Measurements from ENCODE around the gene PICALM.
"Not testable (repeated sequence)": the region's sequence is repeated elsewhere in the genome, so short reads cannot be mapped to it uniquely, and the experiment has no call there.

The PICALM gene

DNA sequence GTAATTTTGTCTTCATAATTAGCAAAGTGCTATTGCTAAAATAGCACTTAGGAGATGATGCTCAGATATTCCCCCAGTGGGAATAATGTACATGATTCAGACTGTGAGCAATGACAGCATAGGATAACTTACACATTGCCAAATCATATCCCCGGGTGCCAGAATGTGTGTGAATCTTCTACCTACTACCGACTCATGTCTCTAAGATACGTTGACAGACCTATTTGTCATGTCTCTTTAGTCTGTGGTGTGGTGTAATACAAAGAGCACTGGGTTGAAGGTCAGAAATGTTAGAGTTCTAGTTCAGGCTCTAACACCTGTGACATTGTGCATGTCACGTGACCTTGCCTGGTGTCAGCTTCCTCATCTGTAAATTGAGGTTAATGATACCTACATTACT, 31.0 kb upstream of the PICALM start:
- DNase-seq (ENCODE audit: low read depth), result peak; percentile 13
- no peak overlapping the region for H3K4me3 ChIP-seq (replicated peaks; ENCODE audit: low read depth, low read length)
- TF ChIP-seq, protein P1, sequence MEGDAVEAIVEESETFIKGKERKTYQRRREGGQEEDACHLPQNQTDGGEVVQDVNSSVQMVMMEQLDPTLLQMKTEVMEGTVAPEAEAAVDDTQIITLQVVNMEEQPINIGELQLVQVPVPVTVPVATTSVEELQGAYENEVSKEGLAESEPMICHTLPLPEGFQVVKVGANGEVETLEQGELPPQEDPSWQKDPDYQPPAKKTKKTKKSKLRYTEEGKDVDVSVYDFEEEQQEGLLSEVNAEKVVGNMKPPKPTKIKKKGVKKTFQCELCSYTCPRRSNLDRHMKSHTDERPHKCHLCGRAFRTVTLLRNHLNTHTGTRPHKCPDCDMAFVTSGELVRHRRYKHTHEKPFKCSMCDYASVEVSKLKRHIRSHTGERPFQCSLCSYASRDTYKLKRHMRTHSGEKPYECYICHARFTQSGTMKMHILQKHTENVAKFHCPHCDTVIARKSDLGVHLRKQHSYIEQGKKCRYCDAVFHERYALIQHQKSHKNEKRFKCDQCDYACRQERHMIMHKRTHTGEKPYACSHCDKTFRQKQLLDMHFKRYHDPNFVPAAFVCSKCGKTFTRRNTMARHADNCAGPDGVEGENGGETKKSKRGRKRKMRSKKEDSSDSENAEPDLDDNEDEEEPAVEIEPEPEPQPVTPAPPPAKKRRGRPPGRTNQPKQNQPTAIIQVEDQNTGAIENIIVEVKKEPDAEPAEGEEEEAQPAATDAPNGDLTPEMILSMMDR (IDR thresholded peaks at IDR 0.05; ENCODE audit: low read length, missing control alignments), result no peak

- no peak overlapping the region for H3K4me3 ChIP-seq (replicated peaks; ENCODE audit: low read depth, low read length)
- no peak for DNase-seq (ENCODE audit: low read depth)
- TF ChIP-seq, protein P1 (IDR thresholded peaks at IDR 0.05; ENCODE audit: low read length, missing control alignments), result no peak
Observed at GRCh38 chr11:86097980-86098379, 29.1 kb upstream of the PICALM start.

GRCh38 chr11:86091566-86091965, 22.7 kb upstream of the PICALM start:
- TF ChIP-seq, protein P1 (IDR thresholded peaks at IDR 0.05; ENCODE audit: low read length, missing control alignments), result no peak
- H3K4me3 ChIP-seq (replicated peaks; ENCODE audit: low read depth, low read length), result no peak overlapping the region
- DNase-seq (ENCODE audit: low read depth), result peak; percentile 59

DNA sequence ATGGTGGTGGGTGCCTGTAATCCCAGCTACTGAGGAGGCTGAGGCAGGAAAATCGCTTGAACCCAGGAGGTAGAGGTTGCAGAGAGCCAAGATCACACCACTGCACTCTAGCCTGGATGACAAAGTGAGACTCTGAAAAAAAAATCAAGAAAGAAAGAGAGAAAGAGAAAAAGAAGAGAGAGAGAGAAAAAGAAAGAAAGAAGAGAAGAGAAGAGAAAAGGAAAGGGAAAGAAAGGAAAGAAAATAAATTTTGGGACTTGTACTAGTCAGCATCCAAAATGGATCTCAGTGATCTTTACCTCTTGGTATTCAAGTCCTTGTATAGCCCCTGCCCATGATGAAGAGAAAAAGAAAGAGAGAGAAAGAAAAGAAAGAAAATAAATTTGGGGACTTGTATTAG, 22.2 kb upstream of the PICALM start:
- no peak overlapping the region for H3K4me3 ChIP-seq (replicated peaks; ENCODE audit: low read depth, low read length)
- TF ChIP-seq, protein P1 (IDR thresholded peaks at IDR 0.05; ENCODE audit: low read length, missing control alignments), result no peak
- no peak for DNase-seq (ENCODE audit: low read depth)

GRCh38 chr11:86089659-86090058, 20.8 kb upstream of the PICALM start:
- H3K4me3 ChIP-seq (replicated peaks; ENCODE audit: low read depth, low read length), result no peak overlapping the region
- peak; percentile 65 for DNase-seq (ENCODE audit: low read depth)
- TF ChIP-seq, protein P1 (IDR thresholded peaks at IDR 0.05; ENCODE audit: low read length, missing control alignments), result no peak

- not testable (repeated sequence) for DNase-seq (ENCODE audit: low read depth); H3K4me3 ChIP-seq (replicated peaks; ENCODE audit: low read depth, low read length)
Observed at GRCh38 chr11:86087688-86088087, 18.8 kb upstream of the PICALM start.

DNA sequence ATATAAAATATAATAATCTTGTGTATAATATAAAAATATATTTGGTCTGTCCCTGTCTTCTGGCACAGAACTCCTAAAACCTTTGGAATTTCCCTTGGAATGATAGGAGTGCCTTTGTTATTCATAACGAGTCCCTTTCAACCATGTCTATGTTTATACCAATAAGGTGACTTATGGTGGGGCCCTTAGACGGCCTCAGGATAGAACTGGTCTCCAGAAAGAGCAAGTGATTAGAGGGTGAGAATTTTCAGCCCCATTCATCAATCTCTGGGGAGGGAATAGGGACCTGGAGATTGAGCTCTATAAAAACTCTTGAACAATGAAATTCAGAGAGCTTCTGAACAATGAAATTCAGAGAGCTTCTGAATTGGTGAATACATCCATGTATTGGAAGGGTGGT, 18.4 kb upstream of the PICALM start:
- no peak overlapping the region for H3K4me3 ChIP-seq (replicated peaks; ENCODE audit: low read depth, low read length)
- DNase-seq (ENCODE audit: low read depth), result no peak
- TF ChIP-seq, protein P1 (IDR thresholded peaks at IDR 0.05; ENCODE audit: low read length, missing control alignments), result no peak
